Peyer's patch (tissue), 4 donors: ENCODE measurements around the gene ARHGAP15. TPM values are rescaled to one million over a fixed set of nuclear protein-coding genes. Genes with fewer than 3 reads are reported as not detected.

ENCODE experiments used
- DNase-seq, 3 donors: peaks; one replicate each; pipeline ENCODE4 v3.0.0-alpha.2; 2017 to 2019
- H3K27ac ChIP-seq, 4 donors: fragments of 200-600 bp; sonication (generic); one replicate each; pipeline ENCODE4 v1.5.1; 2016 to 2019
- H3K27me3 ChIP-seq, 2 donors: fragments of 200-600 bp; sonication (generic); one replicate each; pipeline ENCODE4 v1.5.1; 2019
- H3K36me3 ChIP-seq, 3 donors: fragments of 200-600 bp; sonication (generic); one replicate each; pipeline ENCODE4 v1.5.1; 2016 to 2019
- H3K4me1 ChIP-seq, 4 donors: fragments of 200-600 bp; sonication (generic); one replicate each; pipeline ENCODE4 v1.5.1; 2016 to 2019
- H3K4me3 ChIP-seq, 4 donors: fragments of 200-600 bp; sonication (generic); 1 replicate in 3 of 4; 2 replicates in 1 of 4; pipeline ENCODE4 v1.5.1; 2016 to 2019; ENCODE audit warnings: mild to moderate bottlenecking in 1 of 4
- H3K9me3 ChIP-seq, 4 donors: fragments of 200-600 bp; sonication (generic); one replicate each; pipeline ENCODE4 v1.5.1; 2016 to 2019; ENCODE audit warnings: mild to moderate bottlenecking in 1 of 4
- CTCF ChIP-seq, 6 experiments: fragments of 450-650 bp in 4 of 6; fragments of 200-600 bp in 2 of 6; sonication (generic) in 1 of 6; IDR thresholded peaks; one replicate each; pipeline ENCODE4 v1.5.1; 2017 to 2019; ENCODE audit warnings: antibody characterized with exemption in 6 of 6, mild to moderate bottlenecking in 3 of 6, moderate library complexity in 1 of 6
- POLR2A ChIP-seq, 2 donors: fragments of 450-650 bp; IDR thresholded peaks; one replicate each; pipeline ENCODE4 v1.5.1; 2017; ENCODE audit warnings: antibody characterized with exemption in 2 of 2, mild to moderate bottlenecking in 2 of 2, moderate library complexity in 2 of 2
- total RNA-seq, 4 donors: library from RNA; depleted of rRNA; stranded (reverse); fragments of >200 nt; gene quantifications; one replicate each; pipeline ENCODE4 v1.1.0, GENCODE V29; 2016

The ARHGAP15 gene
- total RNA-seq, 4 donors from 2014 or later, result 6.7 to 203 (median 12.5) TPM

GRCh38 chr2:143635302-143635701 is 506.1 kb downstream of the ARHGAP15 start:
- no peak for TF ChIP-seq CTCF (IDR thresholded peaks at IDR 0.05)
- no peak for TF ChIP-seq POLR2A (IDR thresholded peaks at IDR 0.05)
- no peak overlapping the region for H3K27ac ChIP-seq
- no peak for DNase-seq

GRCh38 chr2:143635936-143636335 is 506.7 kb downstream of the ARHGAP15 start:
- Histone ChIP-seq H3K4me1 (no peaks in the 10 kb centered on the region), H3K9me3 (peaks cover 0 to 2% (median 0%) of the 10 kb centered on the region in 4 donors), H3K27ac (no peak overlapping the region), H3K4me3 (no peak overlapping the region), H3K27me3 (no peaks in the 10 kb centered on the region), H3K36me3 (no peaks in the 10 kb centered on the region)
- no peak for DNase-seq
- TF ChIP-seq CTCF (IDR thresholded peaks at IDR 0.05) (no peak), POLR2A (IDR thresholded peaks at IDR 0.05) (no peak)

More at GRCh38 chr2:143635302-143635701, 506.1 kb downstream of the ARHGAP15 start:
- Histone ChIP-seq H3K9me3 (peaks cover 0 to 2% (median 0%) of the 10 kb centered on the region in 4 donors), H3K4me3 (no peak overlapping the region), H3K27me3 (no peaks in the 10 kb centered on the region), H3K36me3 (no peaks in the 10 kb centered on the region), H3K4me1 (no peaks in the 10 kb centered on the region)

- no peaks in the 10 kb centered on the region for H3K4me1 ChIP-seq
- TF ChIP-seq CTCF (IDR thresholded peaks at IDR 0.05) (no peak), POLR2A (IDR thresholded peaks at IDR 0.05) (no peak)
- no peak overlapping the region for H3K27ac ChIP-seq
- H3K36me3 ChIP-seq, result no peaks in the 10 kb centered on the region
- H3K27me3 ChIP-seq, result no peaks in the 10 kb centered on the region
- H3K9me3 ChIP-seq, result peaks cover 0 to 2% (median 0%) of the 10 kb centered on the region in 4 donors
- DNase-seq, result no peak
- no peak overlapping the region for H3K4me3 ChIP-seq
Observed at GRCh38 chr2:143640826-143641225, 511.6 kb downstream of the ARHGAP15 start.

- Histone ChIP-seq H3K9me3 (no peaks in the 10 kb centered on the region), H3K27me3 (no peaks in the 10 kb centered on the region), H3K4me3 (no peak overlapping the region), H3K27ac (peak overlapping the region in 2 of 4 donors; percentile 1 to 3), H3K36me3 (no peaks in the 10 kb centered on the region), H3K4me1 (no peaks in the 10 kb centered on the region)
- DNase-seq, result no peak
- TF ChIP-seq POLR2A (IDR thresholded peaks at IDR 0.05), result no peak
- TF ChIP-seq CTCF (IDR thresholded peaks at IDR 0.05), result no peak
Observed at GRCh38 chr2:143645921-143646645, 516.9 kb downstream of the ARHGAP15 start.

- no peaks in the 10 kb centered on the region for H3K4me1 ChIP-seq
- H3K36me3 ChIP-seq, result no peaks in the 10 kb centered on the region
- no peaks in the 10 kb centered on the region for H3K27me3 ChIP-seq
- TF ChIP-seq CTCF (IDR thresholded peaks at IDR 0.05), result no peak
- TF ChIP-seq POLR2A (IDR thresholded peaks at IDR 0.05), result no peak
- H3K27ac ChIP-seq, result no peak overlapping the region
- no peak overlapping the region for H3K4me3 ChIP-seq
- no peaks in the 10 kb centered on the region for H3K9me3 ChIP-seq
- DNase-seq, result no peak
Observed at GRCh38 chr2:143649226-143649740, 520.1 kb downstream of the ARHGAP15 start.
